Cerebellar cortex (tissue), 1 donor: ENCODE results near the gene WDR59.
A peak's percentile ranks its signal among the peaks of the same experiment; 100 is the strongest.
"Not testable (repeated sequence)": the region's sequence is repeated elsewhere in the genome, so short reads cannot be mapped to it uniquely, and the experiment has no call there.

Source experiments
- DNase-seq: peaks from one replicate; pipeline ENCODE4 v3.0.0-alpha.2; 2015; ENCODE audit warnings: low spot score

The WDR59 gene

GRCh38 chr16:75012380-75013081 lies 27.6 kb upstream of the WDR59 start:
- no peak for DNase-seq

GRCh38 chr16:75011634-75012307 lies 26.8 kb upstream of the WDR59 start:
- DNase-seq: no peak

- DNase-seq: no peak
These were observed 25.5 kb upstream of the WDR59 start for GRCh38 chr16:75010427-75010826.

GRCh38 chr16:75007443-75007842 lies 22.5 kb upstream of the WDR59 start:
- DNase-seq: no peak

GRCh38 chr16:75005697-75006096 lies 20.8 kb upstream of the WDR59 start:
- no peak for DNase-seq

- DNase-seq: no peak
These were observed 19.5 kb upstream of the WDR59 start for GRCh38 chr16:75004460-75004859.

- DNase-seq: no peak
These were observed 19.0 kb upstream of the WDR59 start for GRCh38 chr16:75003931-75004330.

- no peak for DNase-seq
These were observed 17.6 kb upstream of the WDR59 start for GRCh38 chr16:75002474-75002873.

GRCh38 chr16:75000481-75001081 lies 15.7 kb upstream of the WDR59 start:
- peak; percentile 48 for DNase-seq

GRCh38 chr16:74999609-75000480 lies 14.9 kb upstream of the WDR59 start:
- DNase-seq: peak; percentile 50

GRCh38 chr16:74999219-74999608 lies 14.3 kb upstream of the WDR59 start:
- no peak for DNase-seq

GRCh38 chr16:74998481-74999218 lies 13.7 kb upstream of the WDR59 start, which contains the start of gene ZNRF1:
Gene ZNRF1, plus strand, starts transcription at chr16:74999024. Its CDS starts 648 bp downstream, at chr16:74999672.
- DNase-seq: peak; percentile 77

- no peak for DNase-seq
These were observed 12.1 kb upstream of the WDR59 start for GRCh38 chr16:74997042-74997491.

GRCh38 chr16:74995986-74996385 lies 11.1 kb upstream of the WDR59 start:
- DNase-seq: no peak

GRCh38 chr16:74991593-74992403 lies 6.9 kb upstream of the WDR59 start:
- no peak for DNase-seq

GRCh38 chr16:74991268-74991592 lies 6.3 kb upstream of the WDR59 start:
- no peak for DNase-seq

GRCh38 chr16:74990832-74991231 lies 5.9 kb upstream of the WDR59 start:
- no peak for DNase-seq

- not testable (repeated sequence) for DNase-seq
These were observed 4.9 kb upstream of the WDR59 start for GRCh38 chr16:74989864-74990263.

- no peak for DNase-seq
These were observed 2.2 kb upstream of the WDR59 start for GRCh38 chr16:74987027-74987681.

- DNase-seq: no peak
These were observed 762 bp downstream of the WDR59 start for GRCh38 chr16:74984194-74984528.
